ENCODE measurements around the gene CYP11A1. TPM values are rescaled to one million over a fixed set of nuclear protein-coding genes. Genes with fewer than 3 reads are reported as not detected.
"Not testable (repeated sequence)": the region's sequence is repeated elsewhere in the genome, so short reads cannot be mapped to it uniquely, and the experiment has no call there.

Gene CYP11A1
- total RNA-seq, 2 experiments from 2014 or later: 0.29 to 0.31 TPM

DNA sequence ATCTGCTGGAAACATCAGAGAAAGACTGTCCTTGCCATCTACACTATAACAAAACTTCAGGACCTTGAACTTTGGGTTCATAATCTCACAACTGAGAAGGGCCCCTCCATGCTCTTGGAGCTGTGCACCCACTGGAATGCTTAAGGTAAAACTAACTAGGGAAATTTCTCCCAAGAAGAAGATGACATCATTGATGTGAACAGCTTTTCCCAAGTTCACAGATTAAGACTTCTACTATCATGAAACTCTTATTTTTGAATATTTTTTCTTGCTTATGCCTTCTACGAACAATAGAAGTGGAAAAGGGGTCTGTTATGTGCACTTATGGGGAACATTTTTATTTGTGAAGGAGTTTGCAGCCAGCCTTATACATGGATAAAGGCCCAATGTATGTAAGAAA is 5.0 kb downstream of the CYP11A1 start:
- Mint-ChIP-seq H3K27me3 (peaks cover 17% of the 10 kb centered on the region), H3K4me3 (no peak overlapping the region), H3K9me3 (no peaks in the 10 kb centered on the region), H3K36me3 (ENCODE audit: low read depth) (no peaks in the 10 kb centered on the region), H3K27ac (no peak overlapping the region), H3K4me1 (ENCODE audit: low read depth) (peaks cover 3% of the 10 kb centered on the region)
- ChIA-PET POLR2A (no interaction called here), CTCF (interaction anchor here (0.7 to 2.5 kb wide), 5 partner anchors 10 to 270 kb away, joined by 3 to 11 read pairs (median 3); no protein-coding TSS in a partner anchor)
- TF ChIP-seq, protein P1, sequence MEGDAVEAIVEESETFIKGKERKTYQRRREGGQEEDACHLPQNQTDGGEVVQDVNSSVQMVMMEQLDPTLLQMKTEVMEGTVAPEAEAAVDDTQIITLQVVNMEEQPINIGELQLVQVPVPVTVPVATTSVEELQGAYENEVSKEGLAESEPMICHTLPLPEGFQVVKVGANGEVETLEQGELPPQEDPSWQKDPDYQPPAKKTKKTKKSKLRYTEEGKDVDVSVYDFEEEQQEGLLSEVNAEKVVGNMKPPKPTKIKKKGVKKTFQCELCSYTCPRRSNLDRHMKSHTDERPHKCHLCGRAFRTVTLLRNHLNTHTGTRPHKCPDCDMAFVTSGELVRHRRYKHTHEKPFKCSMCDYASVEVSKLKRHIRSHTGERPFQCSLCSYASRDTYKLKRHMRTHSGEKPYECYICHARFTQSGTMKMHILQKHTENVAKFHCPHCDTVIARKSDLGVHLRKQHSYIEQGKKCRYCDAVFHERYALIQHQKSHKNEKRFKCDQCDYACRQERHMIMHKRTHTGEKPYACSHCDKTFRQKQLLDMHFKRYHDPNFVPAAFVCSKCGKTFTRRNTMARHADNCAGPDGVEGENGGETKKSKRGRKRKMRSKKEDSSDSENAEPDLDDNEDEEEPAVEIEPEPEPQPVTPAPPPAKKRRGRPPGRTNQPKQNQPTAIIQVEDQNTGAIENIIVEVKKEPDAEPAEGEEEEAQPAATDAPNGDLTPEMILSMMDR (IDR thresholded peaks at IDR 0.05): no peak
- no peak for ATAC-seq
- intact Hi-C loops (cut with micrococcal nuclease): no loop called here
- no peak for DNase-seq

DNA sequence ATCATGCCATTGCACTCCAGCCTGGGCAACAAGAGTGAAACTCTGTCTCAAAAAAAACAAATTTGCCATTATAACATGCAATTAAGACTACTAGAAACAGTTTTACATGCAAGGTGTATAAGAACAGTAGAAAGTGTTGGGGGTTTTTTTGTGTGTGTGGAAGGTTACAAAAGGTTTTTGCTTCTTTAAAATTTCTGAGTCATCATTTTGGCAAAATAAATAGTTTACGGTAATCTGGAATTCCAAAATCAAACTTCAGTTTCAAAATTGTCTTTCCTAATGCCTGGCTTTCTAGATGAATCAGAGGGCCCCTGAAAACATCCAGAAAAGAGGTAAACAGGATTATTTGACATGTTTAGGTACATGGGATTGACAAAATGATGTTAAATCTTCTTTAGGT is 6.6 kb downstream of the CYP11A1 start:
- peaks cover 14% of the 10 kb centered on the region for H3K27me3 Mint-ChIP-seq
- CTCF ChIA-PET: interaction anchor here (2.5 kb wide), 1 partner anchor 12 kb away, joined by 11 read pairs; no protein-coding TSS in a partner anchor
- DNase-seq; intact Hi-C loops (cut with micrococcal nuclease); H3K4me1 Mint-ChIP-seq (ENCODE audit: low read depth); POLR2A ChIA-PET; H3K9me3 Mint-ChIP-seq; ATAC-seq; H3K36me3 Mint-ChIP-seq (ENCODE audit: low read depth); H3K4me3 Mint-ChIP-seq; H3K27ac Mint-ChIP-seq: not testable (repeated sequence)

DNA sequence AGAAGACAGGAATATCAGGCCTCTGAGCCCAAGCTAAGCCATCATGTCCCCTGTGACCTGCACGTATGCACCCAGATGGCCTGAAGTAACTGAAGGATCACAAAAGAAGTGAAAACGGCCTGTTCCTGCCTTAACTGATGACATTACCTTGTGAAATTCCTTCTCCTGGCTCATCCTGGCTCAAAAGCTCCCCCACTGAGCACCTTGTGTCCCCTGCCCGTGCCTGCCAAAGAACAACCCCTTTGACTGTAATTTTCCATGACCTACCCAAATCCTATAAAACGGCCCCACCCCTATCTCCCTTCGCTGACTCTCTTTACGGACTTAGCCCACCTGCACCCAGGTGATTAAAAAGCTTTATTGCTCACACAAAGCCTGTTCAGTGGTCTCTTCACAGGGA is 8.1 kb downstream of the CYP11A1 start:
- H3K9me3 Mint-ChIP-seq; H3K36me3 Mint-ChIP-seq (ENCODE audit: low read depth); intact Hi-C loops (cut with micrococcal nuclease); CTCF ChIA-PET; H3K27ac Mint-ChIP-seq; DNase-seq; H3K4me3 Mint-ChIP-seq; ATAC-seq; H3K27me3 Mint-ChIP-seq; H3K4me1 Mint-ChIP-seq (ENCODE audit: low read depth): not testable (repeated sequence)
- POLR2A ChIA-PET: interaction anchor here (0.6 kb wide), 1 partner anchor 363 kb away, joined by 3 read pairs; no protein-coding TSS in a partner anchor

DNA sequence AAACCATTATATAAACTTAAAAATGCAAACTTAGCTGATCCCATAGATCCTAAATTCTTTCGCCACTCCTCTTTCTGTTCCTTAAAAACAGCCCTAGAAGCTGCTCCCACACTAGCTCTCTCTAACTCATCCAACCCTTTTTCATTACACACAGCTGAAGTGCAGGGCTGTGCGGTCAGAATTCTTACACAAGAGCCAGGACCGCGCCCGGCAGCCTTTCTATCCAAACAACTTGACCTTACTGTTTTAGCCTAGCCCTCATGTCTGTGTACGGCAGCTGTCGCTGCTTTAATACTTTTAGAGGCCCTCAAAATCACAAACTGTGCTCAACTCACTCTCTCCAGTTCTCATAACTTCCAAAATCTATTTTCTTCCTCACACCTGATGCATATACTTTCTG is 9.9 kb downstream of the CYP11A1 start:
- H3K36me3 Mint-ChIP-seq (ENCODE audit: low read depth); CTCF ChIA-PET; H3K4me1 Mint-ChIP-seq (ENCODE audit: low read depth); H3K4me3 Mint-ChIP-seq; POLR2A ChIA-PET; H3K27me3 Mint-ChIP-seq; ATAC-seq; intact Hi-C loops (cut with micrococcal nuclease); H3K9me3 Mint-ChIP-seq; H3K27ac Mint-ChIP-seq; DNase-seq: not testable (repeated sequence)

DNA sequence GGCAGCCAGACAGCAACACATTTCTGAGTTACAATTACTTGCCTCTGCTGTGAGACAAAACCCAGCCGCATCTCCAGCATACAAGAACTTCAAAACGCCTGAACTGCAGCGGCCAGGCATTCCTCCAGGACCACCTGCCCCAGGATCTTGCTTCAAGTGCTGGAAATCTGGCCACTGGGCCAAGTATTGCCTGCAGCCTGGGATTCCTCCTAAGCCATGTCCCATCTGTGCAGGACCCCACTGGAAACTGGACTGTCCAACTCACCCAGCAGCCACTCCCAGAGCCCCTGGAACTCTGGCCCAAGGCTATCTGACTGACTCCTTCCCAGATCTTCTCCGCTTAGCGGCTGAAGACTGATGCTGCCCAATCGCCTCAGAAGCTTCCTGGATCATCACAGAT is 11.4 kb downstream of the CYP11A1 start:
- H3K27me3 Mint-ChIP-seq, H3K4me3 Mint-ChIP-seq: not testable (repeated sequence)

DNA sequence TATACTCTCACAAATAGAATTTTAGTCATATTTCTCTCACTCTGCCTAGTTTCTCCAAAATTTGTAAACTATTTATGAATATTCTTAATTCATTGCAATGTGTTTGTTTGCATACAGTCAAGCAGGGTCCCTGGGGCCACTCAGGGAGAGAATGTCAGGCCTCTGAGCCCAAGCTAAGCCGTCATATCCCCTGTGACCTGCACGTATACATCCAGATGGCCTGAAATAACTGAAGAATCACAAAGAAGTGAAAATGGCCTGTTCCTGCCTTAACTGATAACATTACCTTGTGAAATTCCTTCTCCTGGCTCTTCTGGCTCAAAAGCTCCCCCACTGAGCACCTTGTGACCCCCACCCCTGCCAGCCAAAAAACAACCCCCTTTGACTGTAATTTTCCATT is 13.5 kb downstream of the CYP11A1 start:
- POLR2A ChIA-PET; H3K4me1 Mint-ChIP-seq (ENCODE audit: low read depth); CTCF ChIA-PET; DNase-seq; intact Hi-C loops (cut with micrococcal nuclease); H3K9me3 Mint-ChIP-seq; ATAC-seq; H3K27me3 Mint-ChIP-seq; H3K27ac Mint-ChIP-seq; H3K36me3 Mint-ChIP-seq (ENCODE audit: low read depth); H3K4me3 Mint-ChIP-seq: not testable (repeated sequence)

More for the DNA sequence above, 11.4 kb downstream of the CYP11A1 start:
- H3K9me3 Mint-ChIP-seq; CTCF ChIA-PET; H3K36me3 Mint-ChIP-seq (ENCODE audit: low read depth); DNase-seq; intact Hi-C loops (cut with micrococcal nuclease); ATAC-seq; POLR2A ChIA-PET; H3K27ac Mint-ChIP-seq; H3K4me1 Mint-ChIP-seq (ENCODE audit: low read depth): not testable (repeated sequence)

DNA sequence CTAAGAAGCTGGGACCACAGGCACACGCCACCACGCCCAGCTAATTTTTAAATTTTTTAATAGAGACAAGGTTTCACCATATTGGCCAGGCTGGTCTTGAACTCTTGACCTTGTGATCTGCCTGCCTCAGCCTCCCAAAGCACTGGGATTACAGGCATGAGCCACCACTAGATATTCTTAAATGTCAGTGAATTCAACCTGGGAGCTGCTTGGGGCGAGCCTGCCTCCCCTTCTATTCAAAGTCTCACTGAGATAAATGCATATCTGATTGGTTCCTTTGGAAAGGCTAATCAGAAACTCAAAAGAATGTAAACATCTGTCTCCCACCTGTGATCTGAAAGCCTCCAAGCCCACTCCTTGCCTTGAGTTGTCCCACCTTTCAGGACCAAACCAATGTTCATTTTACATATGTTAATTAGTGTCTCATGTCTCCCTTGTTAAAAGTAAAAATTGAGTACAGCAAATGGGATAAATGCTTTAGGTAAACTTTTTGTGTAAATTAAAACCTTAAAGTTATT is 15.0 kb downstream of the CYP11A1 start:
- TF ChIP-seq, protein P1 (IDR thresholded peaks at IDR 0.05): no peak
- ChIA-PET POLR2A (no interaction called here), CTCF (no interaction called here)
- no peak for ATAC-seq
- Mint-ChIP-seq H3K9me3 (peaks cover 7% of the 10 kb centered on the region), H3K36me3 (ENCODE audit: low read depth) (no peaks in the 10 kb centered on the region), H3K27me3 (peaks cover 3% of the 10 kb centered on the region), H3K4me3 (no peak overlapping the region), H3K4me1 (ENCODE audit: low read depth) (no peaks in the 10 kb centered on the region), H3K27ac (no peak overlapping the region)
- DNase-seq: no peak
- intact Hi-C loops (cut with micrococcal nuclease): no loop called here

Data from activated CD8-positive, alpha-beta T cell treated with anti-CD3 and anti-CD28 coated beads for 36 hours (primary cell).